ENCODE results near the gene MPPED1. TPM values are rescaled to one million over a fixed set of nuclear protein-coding genes. Genes with fewer than 3 reads are reported as not detected.

Gene MPPED1
- total and polyA plus RNA-seq, 2 experiments from 2014 or later = 0.30 to 0.97 TPM

DNA sequence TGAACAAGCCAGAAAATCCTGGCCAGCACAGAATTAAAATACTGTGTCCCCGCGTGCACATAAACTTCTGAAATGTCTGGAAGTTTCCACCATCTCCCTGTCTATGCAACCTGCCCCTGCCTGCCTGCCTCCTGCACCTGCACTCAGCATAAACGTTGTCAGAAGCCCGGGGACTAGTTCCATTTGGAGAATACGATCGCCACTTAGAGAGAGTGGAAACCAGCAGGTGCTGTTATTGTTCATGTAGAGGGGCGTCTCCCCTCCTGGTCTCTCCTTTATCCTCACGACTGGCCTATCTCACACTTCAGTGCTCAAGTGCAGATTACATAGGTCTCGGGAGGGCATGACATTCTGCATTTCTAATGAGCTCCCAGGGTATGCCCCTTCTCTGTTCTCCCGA, 35.6 kb downstream of the MPPED1 start:
- 78% methylated on average over 10 of the region's 10 CpGs for WGBS (ENCODE audit: low lambda C conversion rate, missing lambda C conversion rate)
- DNase-seq (ENCODE audit: low spot score) = no peak
- Histone ChIP-seq H3K36me3 (replicated peaks; ENCODE audit: insufficient read depth, low read depth) (no peaks in the 10 kb centered on the region), H4K20me1 (ENCODE audit: insufficient read depth, poor library complexity, severe bottlenecking) (no peaks in the 10 kb centered on the region), H3K9me3 (ENCODE audit: low read depth) (no peaks in the 10 kb centered on the region), H3K4me1 (ENCODE audit: insufficient read depth) (no peaks in the 10 kb centered on the region), H3K4me2 (no peak overlapping the region), H3K9me2 (replicated peaks; ENCODE audit: insufficient read depth) (no peaks in the 10 kb centered on the region), H3K27ac (no peak overlapping the region), H3K4me3 (no peak overlapping the region), H2AFZ (no peak overlapping the region), H3K27me3 (peaks cover 3% of the 10 kb centered on the region), H3K79me2 (no peaks in the 10 kb centered on the region)
- no peak for TF ChIP-seq EZH2 (IDR thresholded peaks at IDR 0.05; ENCODE audit: borderline replicate concordance)
- TF ChIP-seq EZH2phosphoT487 (IDR thresholded peaks at IDR 0.05; ENCODE audit: low read depth, severe bottlenecking, unreplicated experiment) = no peak
- no peak for TF ChIP-seq CTCF (IDR thresholded peaks at IDR 0.05; ENCODE audit: poor library complexity)

- Histone ChIP-seq H3K4me1 (ENCODE audit: insufficient read depth) (no peaks in the 10 kb centered on the region), H3K27ac (no peak overlapping the region), H3K4me2 (no peak overlapping the region), H3K4me3 (no peak overlapping the region), H3K9me3 (ENCODE audit: low read depth) (no peaks in the 10 kb centered on the region), H3K27me3 (peaks cover 1% of the 10 kb centered on the region), H3K36me3 (replicated peaks; ENCODE audit: insufficient read depth, low read depth) (no peaks in the 10 kb centered on the region), H3K79me2 (no peaks in the 10 kb centered on the region), H2AFZ (no peak overlapping the region), H3K9me2 (replicated peaks; ENCODE audit: insufficient read depth) (no peaks in the 10 kb centered on the region), H4K20me1 (ENCODE audit: insufficient read depth, poor library complexity, severe bottlenecking) (no peaks in the 10 kb centered on the region)
- TF ChIP-seq EZH2 (IDR thresholded peaks at IDR 0.05; ENCODE audit: borderline replicate concordance) (no peak), EZH2phosphoT487 (IDR thresholded peaks at IDR 0.05; ENCODE audit: low read depth, severe bottlenecking, unreplicated experiment) (no peak), CTCF (IDR thresholded peaks at IDR 0.05; ENCODE audit: poor library complexity) (no peak)
- WGBS (ENCODE audit: low lambda C conversion rate, missing lambda C conversion rate) = 86% methylated on average over 3 of the region's 3 CpGs
- no peak for DNase-seq (ENCODE audit: low spot score)
Measured at GRCh38 chr22:43448048-43448447, 36.2 kb downstream of the MPPED1 start.

- 73% methylated on average over 16 of the region's 16 CpGs for WGBS (ENCODE audit: low lambda C conversion rate, missing lambda C conversion rate)
Measured at GRCh38 chr22:43449205-43449830, 37.5 kb downstream of the MPPED1 start.

More at GRCh38 chr22:43449205-43449830, 37.5 kb downstream of the MPPED1 start:
- no peaks in the 10 kb centered on the region for H3K36me3 ChIP-seq (replicated peaks; ENCODE audit: insufficient read depth, low read depth)
- no peaks in the 10 kb centered on the region for H3K9me2 ChIP-seq (replicated peaks; ENCODE audit: insufficient read depth)
- no peak overlapping the region for H3K27ac ChIP-seq
- H3K4me1 ChIP-seq (ENCODE audit: insufficient read depth) = no peaks in the 10 kb centered on the region
- TF ChIP-seq CTCF (IDR thresholded peaks at IDR 0.05; ENCODE audit: poor library complexity) (no peak), EZH2phosphoT487 (IDR thresholded peaks at IDR 0.05; ENCODE audit: low read depth, severe bottlenecking, unreplicated experiment) (no peak), EZH2 (IDR thresholded peaks at IDR 0.05; ENCODE audit: borderline replicate concordance) (no peak)
- no peak for DNase-seq (ENCODE audit: low spot score)
- no peaks in the 10 kb centered on the region for H3K9me3 ChIP-seq (ENCODE audit: low read depth)
- H4K20me1 ChIP-seq (ENCODE audit: insufficient read depth, poor library complexity, severe bottlenecking) = no peaks in the 10 kb centered on the region
- no peak overlapping the region for H3K4me3 ChIP-seq
- H2AFZ ChIP-seq = no peak overlapping the region
- no peak overlapping the region for H3K4me2 ChIP-seq
- H3K79me2 ChIP-seq = no peaks in the 10 kb centered on the region
- H3K27me3 ChIP-seq = no peaks in the 10 kb centered on the region

Measured in hepatocyte (in vitro differentiated cells).